Mesenteric fat pad (tissue), 1 donor: ENCODE measurements around the gene CALML6. TPM values are rescaled to one million over a fixed set of nuclear protein-coding genes. Genes with fewer than 3 reads are reported as not detected.

Experiments used
- DNase-seq: peaks from one replicate; pipeline ENCODE4 v3.0.0-alpha.2; 2020; ENCODE audit warnings: low spot score
- total RNA-seq: library from RNA; stranded (reverse); fragmentation: NEBNext Ultra II Directional; extraction: Animal tissue kit (Norgen Biotek cat#: 25700); gene quantifications from one replicate; pipeline ENCODE4 v1.2.1, GENCODE V29; 2021
- donor health status: DM: yes; HTN: yes; CAD: no.

Gene CALML6
- total RNA-seq, 1 donor from 2014 or later = 0.26 TPM

DNA sequence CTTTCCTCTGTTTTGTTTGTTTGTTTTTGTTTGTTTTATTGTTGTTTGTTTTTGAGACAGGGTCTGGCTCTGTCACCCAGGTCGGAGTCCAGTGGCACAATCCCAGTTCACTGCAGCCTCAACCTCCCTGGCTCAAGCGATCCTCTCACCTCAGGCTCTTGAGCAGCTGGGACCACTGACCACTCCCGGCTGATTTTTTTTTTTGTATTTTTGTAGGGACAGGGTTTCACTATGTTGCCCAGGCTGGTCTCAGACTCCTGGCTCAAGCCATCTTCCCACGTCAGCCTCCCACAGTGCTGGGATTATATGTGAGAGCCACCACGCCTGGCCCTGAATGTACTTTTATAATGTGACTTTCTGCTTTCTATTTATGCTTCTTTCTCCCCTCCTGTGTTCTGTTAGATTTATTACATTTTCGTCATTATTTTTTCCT, 5.0 kb upstream of the CALML6 start:
- no peak for DNase-seq

GRCh38 chr1:1910651-1911331, 4.3 kb upstream of the CALML6 start:
- DNase-seq = no peak

DNA sequence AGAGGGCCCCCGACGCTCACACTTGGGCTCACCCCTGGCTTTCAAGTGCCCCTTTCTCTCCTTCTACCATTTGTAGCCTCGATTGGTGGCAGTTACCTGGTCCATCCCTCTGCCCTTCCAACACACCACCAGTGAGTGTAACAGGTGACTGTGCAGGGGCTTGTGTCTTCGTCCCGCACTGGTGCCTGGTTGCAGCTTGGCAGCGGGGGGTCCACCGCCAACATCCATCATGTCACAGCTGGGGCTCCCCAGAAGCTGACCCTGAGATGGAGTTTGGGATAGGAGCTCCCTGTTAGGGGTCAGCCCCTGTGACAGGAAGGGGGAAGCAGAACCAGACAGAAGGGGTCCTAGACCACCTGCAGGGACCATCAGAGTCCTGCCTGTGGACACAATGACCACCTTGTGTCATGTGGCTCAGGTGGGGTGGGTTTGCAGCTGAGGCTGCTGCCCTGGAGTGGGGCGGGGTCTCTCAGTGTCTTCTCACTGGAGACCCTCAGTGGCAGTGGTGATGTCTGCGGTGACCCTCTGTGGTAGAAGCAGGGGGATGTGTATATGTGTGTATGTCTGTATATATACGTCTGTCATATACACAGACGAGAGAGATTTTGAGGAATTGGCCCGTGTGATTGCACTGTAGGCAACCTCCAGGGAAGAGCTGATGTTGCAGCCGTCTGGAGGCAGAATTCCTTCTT, 3.6 kb upstream of the CALML6 start:
- DNase-seq = no peak

GRCh38 chr1:1914101-1914970, 724 bp upstream of the CALML6 start:
- no peak for DNase-seq

DNA sequence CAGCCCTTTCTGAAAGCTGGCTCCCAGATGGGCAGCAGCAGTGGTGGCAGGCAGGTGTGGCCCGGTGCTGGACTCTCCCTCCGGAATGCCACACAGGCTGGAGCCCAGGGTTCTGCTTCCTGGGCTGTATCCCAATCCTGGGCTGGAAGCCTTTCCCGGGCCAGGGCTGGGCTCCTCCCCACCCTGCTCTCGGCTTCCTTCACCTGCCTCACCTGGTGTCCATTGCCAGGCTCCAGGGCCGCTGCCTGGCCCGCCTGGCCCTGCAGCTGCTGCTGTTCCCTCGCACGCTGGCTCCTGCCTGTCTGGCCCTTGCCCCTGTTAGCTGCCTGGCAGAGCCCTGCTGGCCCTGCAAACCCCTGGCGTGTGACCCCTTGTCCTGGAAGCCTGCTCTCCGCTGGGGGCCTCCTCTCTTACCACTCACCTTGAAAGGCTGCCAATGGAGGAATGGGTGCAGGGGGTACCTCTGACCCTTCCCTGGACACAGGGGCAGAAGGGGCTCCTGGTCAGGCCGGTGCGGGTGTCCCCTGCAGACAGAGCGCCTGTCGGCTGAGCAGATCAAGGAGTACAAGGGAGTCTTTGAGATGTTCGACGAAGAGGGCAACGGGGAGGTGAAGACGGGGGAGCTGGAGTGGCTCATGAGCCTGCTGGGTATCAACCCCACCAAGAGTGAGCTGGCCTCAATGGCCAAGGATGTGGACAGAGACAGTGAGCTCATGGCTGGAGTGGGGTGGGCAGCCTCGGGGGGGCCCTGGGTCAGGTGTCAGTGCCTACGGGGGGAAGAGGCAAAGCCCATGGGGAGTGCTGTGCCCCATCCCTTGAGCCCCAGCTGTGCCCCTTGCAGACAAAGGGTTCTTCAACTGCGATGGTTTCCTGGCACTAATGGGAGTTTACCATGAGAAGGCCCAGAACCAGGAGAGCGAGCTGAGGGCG, 1.1 kb downstream of the CALML6 start:
- peak; percentile 88 for DNase-seq

- no peak for DNase-seq
These were observed 1.8 kb downstream of the CALML6 start for GRCh38 chr1:1916851-1917251.

DNA sequence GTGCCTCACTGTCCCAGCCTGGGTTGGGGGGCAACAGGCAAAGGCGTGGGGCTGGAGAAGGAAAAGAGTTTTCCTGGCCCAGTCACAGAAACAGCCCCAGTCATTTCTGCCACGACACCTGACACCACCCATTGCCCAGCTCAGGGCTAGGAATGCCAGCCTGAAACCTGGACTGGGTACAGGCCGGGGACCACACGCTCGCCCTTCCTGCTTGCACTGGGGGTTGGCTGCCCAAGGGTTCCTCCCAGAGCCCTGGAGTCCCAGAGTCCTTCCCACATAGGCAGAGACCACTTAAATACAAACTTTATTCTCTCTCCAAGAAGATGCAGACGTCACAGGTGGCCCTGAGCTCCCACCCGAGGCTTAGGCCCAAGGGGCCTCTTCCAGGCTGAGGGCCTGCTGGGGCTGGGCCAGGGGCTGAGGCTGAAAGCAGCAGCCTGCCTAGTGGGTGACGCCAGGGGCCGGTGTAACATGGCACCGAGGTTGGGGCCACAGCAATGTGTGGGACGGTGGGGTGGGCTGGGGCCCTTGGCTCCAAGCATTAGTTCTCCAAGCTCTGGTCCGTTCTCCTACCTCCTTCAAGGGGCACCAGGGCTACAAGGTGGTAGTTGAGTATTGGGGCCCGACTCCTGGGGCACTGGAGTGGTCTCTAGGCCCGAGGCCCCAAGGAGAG, 2.4 kb downstream of the CALML6 start:
- DNase-seq = no peak

DNA sequence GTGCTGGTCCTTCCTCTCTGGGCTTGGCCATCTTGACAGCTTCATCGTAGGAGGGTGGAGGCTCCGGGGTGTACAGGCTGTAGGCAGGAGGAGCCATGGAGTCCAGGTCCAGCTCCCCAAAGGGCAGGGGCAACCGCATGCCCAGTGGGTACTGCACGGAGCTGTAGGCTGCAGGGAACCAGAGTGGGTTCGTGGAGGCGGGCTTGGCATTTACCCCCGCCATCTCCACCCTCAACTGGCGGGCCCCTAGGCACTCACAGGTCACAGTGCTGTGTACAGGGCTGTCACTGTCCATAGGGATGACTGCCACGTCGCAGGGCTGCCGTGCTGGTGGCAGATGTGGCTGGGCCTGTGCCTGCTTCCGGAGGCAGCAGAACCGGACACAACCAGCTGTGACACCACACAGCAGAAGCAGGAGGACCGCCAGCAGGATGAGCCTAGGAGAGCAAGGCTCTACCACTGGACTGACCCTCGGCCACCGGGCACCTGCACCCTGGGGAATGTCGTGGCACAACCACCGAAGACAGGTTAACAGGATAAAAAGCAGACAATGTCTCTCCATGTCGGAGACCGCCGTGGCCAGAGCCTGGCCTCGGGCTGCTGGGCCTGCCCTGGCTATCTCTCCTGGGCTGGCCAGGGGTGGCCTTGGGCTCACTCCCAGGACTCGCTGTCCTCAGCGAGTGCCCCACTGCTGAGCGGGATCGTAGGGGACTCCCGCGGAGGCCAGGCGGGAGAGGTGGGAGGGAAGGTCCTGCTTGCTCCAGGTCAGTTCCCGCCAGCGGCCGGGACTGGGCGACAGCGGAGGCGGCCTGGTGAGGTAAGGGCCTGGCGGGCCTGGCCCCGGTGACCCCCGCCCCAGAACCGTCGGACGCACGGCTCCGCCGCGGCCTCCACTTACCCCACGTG, 3.2 kb downstream of the CALML6 start:
- peak; percentile 89 for DNase-seq

GRCh38 chr1:1918901-1919303, 3.8 kb downstream of the CALML6 start, which contains the start of gene TMEM52:
Gene TMEM52 (minus strand): TSS chr1:1919279. CDS start chr1:1919265, 14 bp downstream.
- DNase-seq = no peak

- DNase-seq = peak; percentile 100
These were observed 4.4 kb downstream of the CALML6 start for GRCh38 chr1:1919304-1920056.

DNA sequence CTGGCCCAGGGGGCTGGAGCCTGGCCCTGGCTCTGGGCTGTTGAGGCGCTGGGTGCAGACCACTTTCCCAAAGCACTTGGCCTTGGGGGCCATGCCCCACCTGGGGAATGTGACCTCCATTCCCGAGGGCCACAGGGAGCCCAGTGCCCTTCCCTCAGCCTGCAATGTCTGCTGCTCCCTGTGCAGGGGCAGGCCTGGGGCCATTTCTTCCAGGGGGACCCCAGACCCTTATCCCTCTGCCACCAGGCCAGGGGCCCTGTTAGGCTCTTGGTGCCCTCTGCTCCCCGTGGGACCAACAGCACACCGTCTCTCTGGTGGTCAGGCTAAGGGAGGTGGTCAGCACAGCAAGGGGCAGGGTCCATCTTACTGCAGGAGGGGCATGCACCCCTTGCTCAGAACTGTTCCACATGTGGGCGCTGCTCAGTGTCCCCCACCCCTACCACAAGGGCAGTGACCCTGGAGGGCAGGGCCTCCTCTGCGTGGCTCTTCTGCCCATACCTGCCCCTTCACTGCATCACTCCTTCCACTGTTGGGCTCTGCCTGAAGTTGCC, 5.1 kb downstream of the CALML6 start:
- no peak for DNase-seq

- peak; percentile 89 for DNase-seq
These were observed 5.8 kb downstream of the CALML6 start for GRCh38 chr1:1920608-1921458.

DNA sequence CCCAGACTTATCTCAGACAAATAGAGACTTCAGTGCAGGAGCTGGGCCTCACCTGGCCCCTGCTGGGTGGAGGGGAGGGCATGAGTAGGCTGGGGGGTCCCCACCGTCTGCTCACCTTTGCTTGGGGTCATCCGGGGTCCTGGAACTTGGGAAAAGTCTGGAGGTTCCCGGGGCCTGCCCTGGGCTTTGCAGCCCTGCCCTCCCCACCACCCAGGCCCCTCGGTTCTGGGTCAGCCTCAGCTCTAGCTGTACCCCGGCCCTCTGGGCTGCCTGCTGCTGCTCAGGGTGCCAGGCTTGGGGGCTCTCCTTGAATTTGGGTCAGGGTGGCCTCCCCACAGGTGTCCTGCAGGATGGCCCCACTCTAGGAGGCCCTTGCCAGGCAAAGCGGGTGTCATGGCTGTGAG, 6.4 kb downstream of the CALML6 start:
- DNase-seq = peak; percentile 88

- no peak for DNase-seq
These were observed 7.0 kb downstream of the CALML6 start for GRCh38 chr1:1921901-1922701.

- DNase-seq = no peak
These were observed 7.6 kb downstream of the CALML6 start for GRCh38 chr1:1922702-1922955.
